Measurements from ENCODE around the gene MAP3K20. TPM values are rescaled to one million over a fixed set of nuclear protein-coding genes. Genes with fewer than 3 reads are reported as not detected.

MAP3K20 gene
- polyA plus RNA-seq, 1 experiment = 74.6 TPM

DNA sequence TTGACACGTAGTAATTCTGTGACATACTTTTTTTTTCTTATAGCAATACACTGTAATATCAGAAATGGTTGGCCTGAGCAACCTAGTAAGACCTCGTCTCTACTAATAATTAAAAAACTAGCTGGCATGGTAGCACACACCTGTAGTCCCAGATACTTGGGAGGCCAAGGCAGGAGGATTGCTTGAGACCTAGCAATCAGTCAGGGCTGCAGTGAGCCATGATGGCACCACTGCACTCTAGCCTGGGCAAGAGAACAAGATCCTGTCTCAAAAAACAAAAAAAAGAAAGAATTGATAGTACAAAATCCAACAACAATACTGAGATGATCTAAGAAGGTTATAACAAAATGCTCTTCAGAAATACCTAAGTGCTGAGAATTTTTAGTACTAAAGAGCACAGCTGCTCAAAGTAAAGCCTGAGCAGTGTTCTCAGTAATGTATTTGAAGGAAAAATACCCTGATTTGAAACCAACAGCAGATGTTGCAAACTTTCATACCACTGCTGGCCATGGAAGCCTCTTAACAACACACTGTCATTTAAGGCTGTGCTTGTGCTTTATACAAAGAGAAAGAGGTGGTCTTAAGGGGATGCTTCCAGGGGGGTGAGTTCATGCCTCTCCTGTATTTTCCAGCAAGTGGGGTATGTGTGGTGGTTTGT is 146.4 kb downstream of the MAP3K20 start:
- Histone ChIP-seq H3K27me3 (ENCODE audit: control insufficient read depth, insufficient read depth, low read length) (no peaks in the 10 kb centered on the region), H3K27ac (ENCODE audit: low read depth, low read length) (no peak overlapping the region), H3K4me3 (ENCODE audit: low read depth, low read length) (no peak overlapping the region), H3K9me3 (ENCODE audit: control insufficient read depth, insufficient read depth, low read length) (no peaks in the 10 kb centered on the region)
- ChIA-PET POLR2A (no interaction called here), CTCF (interaction anchor here (1.5 to 3.5 kb wide), 3 partner anchors 11 to 194 kb away, joined by 4 to 19 read pairs (median 7); no protein-coding TSS in a partner anchor)
- no peak for TF ChIP-seq CTCF (IDR thresholded peaks at IDR 0.05; ENCODE audit: low read depth, low read length)
- DNase-seq (ENCODE audit: low read depth, low spot score) = no peak

- CTCF ChIA-PET = interaction anchor here (3.5 kb wide), 1 partner anchor 196 kb away, joined by 19 read pairs; no protein-coding TSS in a partner anchor
- POLR2A ChIA-PET = no interaction called here
- Histone ChIP-seq H3K4me3 (ENCODE audit: low read depth, low read length) (no peak overlapping the region), H3K27me3 (ENCODE audit: control insufficient read depth, insufficient read depth, low read length) (no peaks in the 10 kb centered on the region), H3K9me3 (ENCODE audit: control insufficient read depth, insufficient read depth, low read length) (no peaks in the 10 kb centered on the region), H3K27ac (ENCODE audit: low read depth, low read length) (no peak overlapping the region)
- no peak for DNase-seq (ENCODE audit: low read depth, low spot score)
- no peak for TF ChIP-seq CTCF (IDR thresholded peaks at IDR 0.05; ENCODE audit: low read depth, low read length)
These were observed 148.2 kb downstream of the MAP3K20 start for GRCh38 chr2:173223871-173224270.

GRCh38 chr2:173226899-173227698 is 151.5 kb downstream of the MAP3K20 start:
- H3K4me3 ChIP-seq (ENCODE audit: low read depth, low read length) = no peak overlapping the region
- POLR2A ChIA-PET = no interaction called here
- no peak for TF ChIP-seq CTCF (IDR thresholded peaks at IDR 0.05; ENCODE audit: low read depth, low read length)
- H3K27ac ChIP-seq (ENCODE audit: low read depth, low read length) = no peak overlapping the region
- no peak for DNase-seq (ENCODE audit: low read depth, low spot score)
- no peaks in the 10 kb centered on the region for H3K27me3 ChIP-seq (ENCODE audit: control insufficient read depth, insufficient read depth, low read length)
- CTCF ChIA-PET = interaction anchor here (0.7 to 2.6 kb wide), 3 partner anchors 17 to 295 kb away, joined by 3 to 9 read pairs (median 3); no protein-coding TSS in a partner anchor
- H3K9me3 ChIP-seq (ENCODE audit: control insufficient read depth, insufficient read depth, low read length) = no peaks in the 10 kb centered on the region

GRCh38 chr2:173229086-173229485 is 153.4 kb downstream of the MAP3K20 start:
- no peaks in the 10 kb centered on the region for H3K27me3 ChIP-seq (ENCODE audit: control insufficient read depth, insufficient read depth, low read length)
- no peak for DNase-seq (ENCODE audit: low read depth, low spot score)
- ChIA-PET CTCF (interaction anchor here (0.7 to 2.6 kb wide), 4 partner anchors 10 to 202 kb away, joined by 3 to 9 read pairs (median 3); no protein-coding TSS in a partner anchor), POLR2A (no interaction called here)
- no peak overlapping the region for H3K4me3 ChIP-seq (ENCODE audit: low read depth, low read length)
- no peak overlapping the region for H3K27ac ChIP-seq (ENCODE audit: low read depth, low read length)
- no peak for TF ChIP-seq CTCF (IDR thresholded peaks at IDR 0.05; ENCODE audit: low read depth, low read length)
- H3K9me3 ChIP-seq (ENCODE audit: control insufficient read depth, insufficient read depth, low read length) = no peaks in the 10 kb centered on the region

GRCh38 chr2:173230181-173230580 is 154.5 kb downstream of the MAP3K20 start:
- no peak overlapping the region for H3K4me3 ChIP-seq (ENCODE audit: low read depth, low read length)
- ChIA-PET CTCF (interaction anchor here (0.6 to 1.0 kb wide), 3 partner anchors 11 to 20 kb away, joined by 3 read pairs; no protein-coding TSS in a partner anchor), POLR2A (no interaction called here)
- no peak for DNase-seq (ENCODE audit: low read depth, low spot score)
- no peaks in the 10 kb centered on the region for H3K27me3 ChIP-seq (ENCODE audit: control insufficient read depth, insufficient read depth, low read length)
- H3K27ac ChIP-seq (ENCODE audit: low read depth, low read length) = no peak overlapping the region
- no peaks in the 10 kb centered on the region for H3K9me3 ChIP-seq (ENCODE audit: control insufficient read depth, insufficient read depth, low read length)
- TF ChIP-seq CTCF (IDR thresholded peaks at IDR 0.05; ENCODE audit: low read depth, low read length) = no peak

Data from AG04450 (cell line).